H1 (cell line): ENCODE results near the gene C12orf75. TPM values are rescaled to one million over a fixed set of nuclear protein-coding genes. Genes with fewer than 3 reads are reported as not detected.

Experiments
- CTCF ChIA-PET: fragments of 300-600 bp; sonication (Branson Sonifier 250); formaldehyde crosslinking; loops from one replicate; lab custom pipeline; 2021; ENCODE audit not compliant: partially characterized antibody; lab: Charles Lee
- POLR2A ChIA-PET: fragments of 300-600 bp; sonication (Branson Sonifier 250); formaldehyde crosslinking; loops from one replicate; lab custom pipeline; 2021; ENCODE audit warnings: inconsistent platforms; ENCODE audit not compliant: partially characterized antibody; lab: Charles Lee
- DNase-seq, 2 experiments: peaks; one replicate each; pipeline versions ENCODE4 v3.0.0 to v3.0.0-alpha.2; 2010 to 2022; ENCODE audit warnings: low spot score in 2 of 2, low read depth in 1 of 2, mixed read lengths in 1 of 2
- FAIRE-seq: peaks from 2 replicates; lab custom pipeline; 2011; peaks lifted over from hg19 to GRCh38; lab: Jason Lieb, UNC
- H2AFZ ChIP-seq: 2 replicates; pipeline ENCODE4 v1.8.1; 2012; ENCODE audit warnings: low read length, inconsistent platforms
- H2AK5ac ChIP-seq: 2 replicates; pipeline ENCODE4 v1.6.1; 2013; ENCODE audit warnings: low read depth, low read length
- H2BK120ac ChIP-seq: replicated peaks from 2 replicates; pipeline ENCODE3; 2013; ENCODE audit warnings: low read depth, low read length, inconsistent platforms
- H2BK12ac ChIP-seq: 2 replicates; pipeline ENCODE4 v1.6.1; 2013; ENCODE audit warnings: low read depth, low read length
- H2BK15ac ChIP-seq: 2 replicates; pipeline ENCODE4 v1.6.1; 2013; ENCODE audit warnings: low read length
- H2BK20ac ChIP-seq: 2 replicates; pipeline ENCODE4 v1.6.1; 2013; ENCODE audit warnings: low read length
- H2BK5ac ChIP-seq: 2 replicates; pipeline ENCODE4 v1.6.1; 2013; ENCODE audit warnings: low read depth, low read length
- H3K14ac ChIP-seq: 2 replicates; pipeline ENCODE4 v1.6.1; 2013; ENCODE audit warnings: inconsistent platforms; ENCODE audit not compliant: insufficient read length
- H3K18ac ChIP-seq: 2 replicates; pipeline ENCODE4 v1.6.1; 2013; ENCODE audit warnings: low read length; ENCODE audit errors: extremely low read depth
- H3K23ac ChIP-seq: 2 replicates; pipeline ENCODE4 v1.6.1; 2013; ENCODE audit warnings: inconsistent platforms; ENCODE audit not compliant: insufficient read length
- H3K23me2 ChIP-seq: 2 replicates; pipeline ENCODE4 v1.6.1; 2013; ENCODE audit warnings: low read depth, low read length
- H3K27ac ChIP-seq: 2 replicates; pipeline ENCODE4 v1.6.1; 2011; ENCODE audit warnings: low read depth, low read length, inconsistent platforms
- H3K27me3 ChIP-seq, 4 experiments: replicated peaks in 1 of 4; 1 replicate in 1 of 4; 2 replicates in 3 of 4; pipeline versions ENCODE4 v1.6.1 to v1.8.1; 2011 to 2013; ENCODE audit warnings: low read length in 3 of 4, mild to moderate bottlenecking in 3 of 4, inconsistent platforms in 2 of 4, mixed read lengths in 2 of 4, moderate library complexity in 1 of 4; ENCODE audit not compliant: control insufficient read depth in 3 of 4, insufficient read depth in 3 of 4; ENCODE audit errors: extremely low read depth in 1 of 4
- H3K36me3 ChIP-seq, 4 experiments: 2 replicates each; pipeline versions ENCODE4 v1.6.1 to v1.8.1; 2011 to 2013; ENCODE audit warnings: mild to moderate bottlenecking in 4 of 4, low read length in 3 of 4, moderate library complexity in 2 of 4, control low read depth in 1 of 4, inconsistent platforms in 1 of 4; ENCODE audit not compliant: insufficient read depth in 4 of 4, control insufficient read depth in 2 of 4
- H3K4ac ChIP-seq: replicated peaks from 2 replicates; pipeline ENCODE3; 2013; ENCODE audit warnings: low read length, low read depth, mixed read lengths, inconsistent platforms; ENCODE audit not compliant: insufficient read length
- H3K4me1 ChIP-seq, 4 experiments: replicated peaks in 1 of 4; 1 replicate in 1 of 4; 2 replicates in 3 of 4; pipeline versions ENCODE4 v1.6.1 to v1.8.1; 2011 to 2013; ENCODE audit warnings: low read length in 3 of 4, inconsistent platforms in 2 of 4, mixed read lengths in 1 of 4; ENCODE audit not compliant: insufficient read depth in 4 of 4, control insufficient read depth in 3 of 4
- H3K4me2 ChIP-seq, 2 experiments: 2 replicates each; pipeline versions ENCODE4 v1.6.1 to v1.8.1; 2011 to 2013; ENCODE audit warnings: low read depth in 2 of 2, low read length in 2 of 2, control low read depth in 1 of 2, inconsistent platforms in 1 of 2, mild to moderate bottlenecking in 1 of 2; ENCODE audit not compliant: insufficient read depth in 1 of 2
- H3K4me3 ChIP-seq, 4 experiments: fragments of 200-600, 300-600 bp in 1 of 4; sonication (generic), shearing (Covaris generic), sonication (Bioruptor Twin) in 1 of 4; 2 replicates each; pipeline versions ENCODE4 v1.5.1 to v1.8.1; 2011 to 2016; ENCODE audit warnings: low read length in 4 of 4, low read depth in 3 of 4, control low read depth in 2 of 4, inconsistent platforms in 2 of 4, mild to moderate bottlenecking in 2 of 4, mixed read lengths in 1 of 4, moderate library complexity in 1 of 4; ENCODE audit not compliant: insufficient read depth in 2 of 4; ENCODE audit errors: extremely low read depth in 1 of 4
- H3K56ac ChIP-seq: replicated peaks from 2 replicates; pipeline ENCODE3; 2013; ENCODE audit warnings: low read depth, mild to moderate bottlenecking, mixed read lengths, low read length, inconsistent platforms; ENCODE audit not compliant: insufficient read length
- H3K79me1 ChIP-seq: 2 replicates; pipeline ENCODE4 v1.6.1; 2013; ENCODE audit warnings: low read depth, low read length, control low read depth
- H3K79me2 ChIP-seq, 2 experiments: 2 replicates each; pipeline versions ENCODE4 v1.6.1 to v1.8.1; 2012 to 2013; ENCODE audit warnings: low read length in 2 of 2, mild to moderate bottlenecking in 2 of 2, inconsistent platforms in 1 of 2; ENCODE audit not compliant: insufficient read depth in 2 of 2, control insufficient read depth in 1 of 2
- H3K9ac ChIP-seq, 4 experiments: replicated peaks in 1 of 4; 1 replicate in 1 of 4; 2 replicates in 3 of 4; pipeline versions ENCODE4 v1.6.1 to v1.8.1; 2011 to 2013; ENCODE audit warnings: low read depth in 3 of 4, low read length in 3 of 4, control low read depth in 2 of 4, mild to moderate bottlenecking in 2 of 4, moderate library complexity in 2 of 4, inconsistent platforms in 1 of 4; ENCODE audit errors: extremely low read depth in 1 of 4
- H3K9me3 ChIP-seq, 2 experiments: 2 replicates each; pipeline versions ENCODE4 v1.6.1 to v1.8.1; 2012 to 2013; ENCODE audit warnings: mild to moderate bottlenecking in 2 of 2, moderate library complexity in 2 of 2, control low read depth in 1 of 2, inconsistent platforms in 1 of 2, low read depth in 1 of 2, low read length in 1 of 2, mixed read lengths in 1 of 2; ENCODE audit not compliant: insufficient read depth in 2 of 2
- H4K20me1 ChIP-seq, 2 experiments: replicated peaks in 1 of 2; 2 replicates each; pipeline versions ENCODE3 to v1.8.1; 2011 to 2013; ENCODE audit warnings: inconsistent platforms in 2 of 2, low read length in 2 of 2, mild to moderate bottlenecking in 1 of 2; ENCODE audit not compliant: insufficient read depth in 2 of 2, control insufficient read depth in 1 of 2
- H4K5ac ChIP-seq: 2 replicates; pipeline ENCODE4 v1.6.1; 2013; ENCODE audit warnings: low read length, low read depth, mixed read lengths, inconsistent platforms; ENCODE audit not compliant: insufficient read length
- H4K8ac ChIP-seq: 2 replicates; pipeline ENCODE4 v1.8.0; 2013; ENCODE audit warnings: mild to moderate bottlenecking, moderate library complexity, low read length, inconsistent platforms; ENCODE audit not compliant: insufficient read depth; ENCODE audit errors: extremely low read depth
- H4K91ac ChIP-seq: replicated peaks from 2 replicates; pipeline ENCODE3; 2013; ENCODE audit warnings: low read length, mixed read lengths, inconsistent platforms; ENCODE audit not compliant: insufficient read length
- CBX5 ChIP-seq: fragments of 300-800, 300-1000 bp; sonication (generic); IDR thresholded peaks from 2 replicates; pipeline ENCODE4 v1.7.1; 2016; ENCODE audit warnings: antibody characterized with exemption, low read length, low read depth
- WGBS, 2 experiments: shearing (Covaris generic) in 1 of 2; methylation state at CpG; one replicate each; pipeline versions ENCODE4 v1.1.6 to v1.1.7; 2013 to 2015; ENCODE audit warnings: low lambda C conversion rate in 2 of 2, mixed read lengths in 2 of 2, inconsistent platforms in 1 of 2, low coverage in 1 of 2, missing lambda C conversion rate in 1 of 2; ENCODE audit not compliant: insufficient replicate concordance in 2 of 2, insufficient coverage in 1 of 2, insufficient read length in 1 of 2; ENCODE audit errors: extremely low coverage in 1 of 2, missing lambda C conversion rate in 1 of 2; 5-methylcytosine and 5-hydroxymethylcytosine counted together
- polyA plus RNA-seq, 7 experiments: library from polyadenylated mRNA; depleted of rRNA in 3 of 7; stranded (reverse) in 5 of 7; unstranded in 2 of 7; fragments of >200 nt in 5 of 7; fragments of 200-250 nt in 2 of 7; gene quantifications; 1 replicate in 5 of 7; 2 replicates in 1 of 7; 4 replicates in 1 of 7; pipeline versions ENCODE4 v1.2.1 to v1.2.3, GENCODE V29; 2011 to 2013; ENCODE audit warnings: missing spikeins in 2 of 7, mixed read lengths in 2 of 7
- total RNA-seq: library from RNA; stranded (reverse); fragmentation: NEBNext Ultra II Directional; extraction: Animal tissue kit (Norgen Biotek cat#: 25700); gene quantifications from 2 replicates; pipeline ENCODE4 v1.2.1, GENCODE V29; 2021

C12orf75 gene
- total and polyA plus RNA-seq, 2 of the 8 experiments (the other 6 are each of a cell fraction or from before 2014, with no cell fraction given): 26.4 to 41.2 TPM

- Histone ChIP-seq H2BK15ac (no peak overlapping the region), H4K20me1 (peaks cover 0 to 2% of the 10 kb centered on the region in 2 experiments), H3K4me3 (no peak overlapping the region), H3K4me1 (peaks cover 3 to 11% (median 5%) of the 10 kb centered on the region in 4 experiments; a peak in 6 of 7 replicates), H3K56ac (no peak overlapping the region), H3K36me3 (peaks cover 0 to 5% (median 0%) of the 10 kb centered on the region in 4 experiments; a peak in 1 of 8 replicates), H3K79me2 (peaks cover 0 to 3% of the 10 kb centered on the region in 2 experiments; a peak in 1 of 4 replicates), H3K9me3 (peaks cover 10 to 12% of the 10 kb centered on the region in 2 experiments), H3K79me1 (peaks cover 2% of the 10 kb centered on the region; the same call in 1 of the 2 replicates), H4K91ac (no peak overlapping the region), H2AFZ (no peak overlapping the region), H2AK5ac (0 out of 2 replicates have a peak overlapping the region, but pooled peaks have one; percentile 10), H2BK20ac (no peak overlapping the region), H3K23me2 (peaks cover 2% of the 10 kb centered on the region; the same call in 1 of the 2 replicates), H2BK120ac (no peak overlapping the region), H4K8ac (no peak overlapping the region), H3K27me3 (peaks cover 0 to 6% (median 3%) of the 10 kb centered on the region in 4 experiments; a peak in 5 of 7 replicates), H3K4me2 (no peak overlapping the region), H3K4ac (no peak overlapping the region), H3K9ac (no peak overlapping the region), H2BK12ac (no peak overlapping the region), H3K14ac (no peak overlapping the region), H3K18ac (no peak overlapping the region), H4K5ac (no peak overlapping the region), H3K27ac (no peak overlapping the region)
- DNase-seq (no peak), FAIRE-seq (no peak)
- ChIA-PET CTCF (no interaction called here), POLR2A (no interaction called here)
- 88% methylated on average over 7 of the region's 7 CpGs; no CpG with 5 or more reads in 1 of the 2 experiments for WGBS, 2 experiments
- no peak for TF ChIP-seq CBX5
- TF ChIP-seq, all 59 proteins: peak for 0
- no peak overlapping the region for H3K23ac ChIP-seq
- H2BK5ac ChIP-seq: no peak overlapping the region
These were observed 5.9 kb downstream of the C12orf75 start for GRCh38 chr12:105336411-105336810.
